SJSA1 (cell line): Measurements from ENCODE around the gene C10orf95. TPM values are rescaled to one million over a fixed set of nuclear protein-coding genes. Genes with fewer than 3 reads are reported as not detected.
"Not testable (repeated sequence)": the region's sequence is repeated elsewhere in the genome, so short reads cannot be mapped to it uniquely, and the experiment has no call there.

Experiments used
- DNase-seq, 2 experiments: peaks; one replicate each; pipeline ENCODE4 v3.0.0-alpha.2; 2015 to 2020; ENCODE audit warnings: low spot score in 2 of 2, low read depth in 1 of 2
- H3K27ac ChIP-seq: fragments of 250-450 bp; sonication (Bioruptor Pico); 2 replicates; pipeline ENCODE4 v1.5.1; 2020; ENCODE audit warnings: mild to moderate bottlenecking, moderate library complexity
- H3K27me3 ChIP-seq: fragments of 250-450 bp; sonication (Bioruptor Pico); replicated peaks from 2 replicates; pipeline ENCODE4 v1.5.1; 2020; ENCODE audit warnings: mild to moderate bottlenecking, moderate library complexity
- H3K36me3 ChIP-seq: fragments of 250-450 bp; sonication (Bioruptor Pico); 2 replicates; pipeline ENCODE4 v1.5.1; 2020; ENCODE audit warnings: mild to moderate bottlenecking
- H3K4me1 ChIP-seq: fragments of 250-450 bp; sonication (Bioruptor Pico); replicated peaks from 2 replicates; pipeline ENCODE4 v1.6.1; 2021; ENCODE audit warnings: mild to moderate bottlenecking
- H3K4me3 ChIP-seq: fragments of 250-450 bp; sonication (Bioruptor Pico); 2 replicates; pipeline ENCODE4 v1.5.1; 2020; ENCODE audit warnings: mild to moderate bottlenecking
- H3K9me3 ChIP-seq: fragments of 250-450 bp; sonication (Bioruptor Pico); replicated peaks from 2 replicates; pipeline ENCODE4 v1.5.1; 2020; ENCODE audit warnings: mild to moderate bottlenecking
- total RNA-seq: library from RNA; depleted of rRNA; stranded (reverse); fragments of >200 nt; shearing (Covaris generic); gene quantifications from 2 replicates; pipeline ENCODE4 v1.2.3, GENCODE V29; 2014; rRNA removed

Gene C10orf95, protein sequence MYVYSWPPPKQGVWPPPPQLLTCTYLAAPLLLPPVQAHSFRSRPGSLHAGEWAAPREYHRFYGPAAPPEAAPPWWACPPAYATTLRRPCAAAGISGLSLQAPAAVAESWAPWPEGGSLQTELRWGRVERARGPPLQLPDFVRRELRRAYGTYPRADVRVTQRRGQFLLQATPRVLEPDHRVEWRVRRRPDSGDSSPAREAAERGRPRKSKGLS
- total RNA-seq: not detected in 2 replicates

DNA sequence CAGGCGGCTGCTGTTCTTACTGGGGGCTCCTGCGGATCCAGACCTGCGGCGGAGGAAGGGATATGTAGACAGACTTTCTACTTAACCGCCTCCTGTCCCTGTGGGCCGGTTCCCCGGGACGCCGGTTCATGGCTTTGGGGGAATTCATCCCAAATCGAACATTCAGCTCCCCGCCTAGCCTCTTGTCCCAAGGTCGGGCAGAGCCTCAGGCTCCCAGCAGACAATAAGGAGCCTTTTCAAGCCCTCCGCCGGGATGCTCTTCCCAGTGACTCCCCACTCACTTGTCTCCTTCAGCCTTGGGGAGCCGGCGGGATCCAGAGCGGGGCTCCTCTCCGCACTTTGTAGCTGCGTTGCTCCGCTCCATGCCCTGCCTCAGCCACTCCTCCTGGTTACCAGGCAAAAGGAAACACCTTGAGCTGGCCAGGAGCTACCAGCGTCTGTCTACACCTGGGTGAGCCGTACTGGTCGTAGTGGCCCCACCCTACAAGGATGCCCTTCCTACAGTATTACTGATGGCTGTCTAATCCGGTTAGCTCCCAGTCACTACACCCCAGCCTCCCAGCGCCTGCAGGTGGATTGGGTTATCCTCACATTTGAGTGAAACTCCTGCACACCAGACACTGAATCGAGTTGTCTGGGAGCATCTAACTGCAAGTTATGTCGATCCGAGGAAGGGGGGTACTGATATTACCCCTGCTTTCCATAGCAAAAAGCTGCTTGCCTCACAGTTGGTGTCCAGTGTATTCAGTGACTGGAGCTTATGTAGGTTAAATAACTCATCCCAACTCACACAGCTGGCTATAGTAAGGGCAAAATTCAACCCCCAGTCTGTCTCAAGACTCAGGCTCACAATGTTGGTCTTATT lies at the start of gene C10orf95:
TSS of gene C10orf95 (minus strand) at position 439 of the 865 bp plus-strand sequence. CDS start 450 bp downstream, outside the sequence.
- no peak for DNase-seq
- Histone ChIP-seq H3K27ac (no peak within 1 kb of the TSS), H3K9me3 (peaks cover 3% of the 10 kb centered on the region; the same call in 1 of the 2 replicates), H3K4me3 (peak within 1 kb of the TSS; percentile 78), H3K27me3 (no peaks in the 10 kb centered on the region), H3K4me1 (peaks cover 48% of the 10 kb centered on the region), H3K36me3 (peaks cover 3% of the 10 kb centered on the region; the same call in 1 of the 2 replicates)

DNA sequence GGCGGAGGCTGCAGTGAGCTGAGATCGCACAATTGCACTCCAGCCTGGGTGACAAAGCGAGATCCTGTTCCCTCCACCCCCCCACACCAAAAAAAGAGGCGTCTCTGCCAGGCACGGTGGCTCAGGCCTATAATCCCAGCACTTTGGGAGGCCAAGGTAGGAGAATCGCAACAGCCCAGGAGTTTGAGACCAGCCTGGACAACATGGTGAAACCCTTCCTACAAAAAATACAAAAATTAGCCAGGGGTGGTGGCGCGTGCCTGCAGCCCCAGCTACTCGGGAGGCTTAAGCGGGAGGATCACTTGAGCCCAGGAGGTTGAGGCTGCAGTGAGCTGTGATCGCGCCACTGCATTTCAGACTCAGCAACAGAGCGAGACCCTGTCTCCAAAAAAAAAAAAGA lies 49.3 kb upstream of the C10orf95 start:
- H3K9me3 ChIP-seq, DNase-seq, H3K27ac ChIP-seq, H3K36me3 ChIP-seq, H3K4me3 ChIP-seq, H3K27me3 ChIP-seq, H3K4me1 ChIP-seq: not testable (repeated sequence)

DNA sequence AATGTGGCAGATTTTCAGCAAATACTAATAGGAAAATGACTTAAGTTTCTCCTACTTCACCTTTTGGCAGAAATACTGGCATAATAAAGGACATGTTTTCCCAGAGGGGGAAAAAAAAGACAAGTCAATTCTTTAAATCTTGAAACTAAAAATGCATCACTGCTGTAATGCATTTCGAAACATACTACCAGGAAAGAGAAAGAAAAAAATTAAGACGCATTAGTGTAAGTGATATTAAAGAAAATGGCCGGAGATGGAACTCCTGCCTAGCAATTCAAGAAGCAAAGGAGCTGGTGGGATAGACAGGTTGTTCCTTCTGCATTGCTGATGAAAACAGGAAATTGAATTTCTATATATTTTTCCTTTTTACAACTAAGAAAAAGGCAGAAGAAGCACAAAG lies 48.0 kb upstream of the C10orf95 start:
- Histone ChIP-seq H3K9me3 (no peaks in the 10 kb centered on the region), H3K4me3 (no peak overlapping the region), H3K36me3 (peaks cover under 1% of the 10 kb centered on the region), H3K27me3 (no peaks in the 10 kb centered on the region), H3K4me1 (peaks cover 9% of the 10 kb centered on the region), H3K27ac (no peak overlapping the region)
- DNase-seq: no peak

DNA sequence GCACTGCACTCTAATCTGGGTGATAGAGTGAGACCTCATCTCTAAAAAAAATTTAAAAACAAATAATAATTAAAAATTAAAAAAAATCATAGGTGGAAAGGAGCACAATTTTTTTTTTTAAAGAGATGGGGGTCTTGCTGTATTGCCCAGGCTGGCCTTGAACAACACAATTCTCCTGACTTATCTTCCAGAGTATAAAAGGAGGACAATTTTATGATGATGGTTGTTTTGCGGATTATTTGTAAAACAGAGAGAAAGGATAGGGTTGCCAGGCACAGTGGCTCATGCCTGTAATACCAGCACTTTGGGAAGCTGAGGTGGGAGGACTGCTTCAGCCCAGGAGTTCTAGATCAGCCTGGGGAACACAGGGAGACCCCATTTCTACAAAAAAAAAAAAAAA lies 46.2 kb upstream of the C10orf95 start:
- H3K4me3 ChIP-seq: no peak overlapping the region
- peaks cover 4% of the 10 kb centered on the region; the same call in 1 of the 2 replicates for H3K4me1 ChIP-seq
- peaks cover 14% of the 10 kb centered on the region for H3K36me3 ChIP-seq
- no peaks in the 10 kb centered on the region for H3K9me3 ChIP-seq
- no peak for DNase-seq
- no peaks in the 10 kb centered on the region for H3K27me3 ChIP-seq
- no peak overlapping the region for H3K27ac ChIP-seq

DNA sequence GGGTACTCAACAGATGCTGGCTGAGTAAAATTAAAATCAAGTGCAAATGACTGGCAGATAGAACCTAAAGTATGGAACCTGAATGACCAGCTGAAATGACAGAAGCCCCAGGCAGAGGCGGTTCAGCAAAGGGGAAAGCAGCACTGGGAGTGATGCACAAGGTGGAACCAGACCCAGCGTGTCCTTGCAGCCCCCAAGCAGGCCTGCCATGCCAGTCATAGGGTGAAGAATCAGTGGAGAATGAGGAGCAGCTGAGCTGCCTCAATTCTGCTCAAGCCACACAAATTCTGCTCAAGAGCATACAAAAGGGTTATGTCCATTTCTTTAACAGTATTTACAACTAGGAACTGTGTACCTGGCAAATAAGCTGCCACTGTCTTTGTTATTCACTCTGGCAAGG lies 42.4 kb upstream of the C10orf95 start:
- H3K4me1 ChIP-seq: no peaks in the 10 kb centered on the region
- H3K4me3 ChIP-seq: no peak overlapping the region
- DNase-seq: no peak
- H3K9me3 ChIP-seq: no peaks in the 10 kb centered on the region
- H3K27me3 ChIP-seq: no peaks in the 10 kb centered on the region
- peaks cover 35% of the 10 kb centered on the region for H3K36me3 ChIP-seq
- no peak overlapping the region for H3K27ac ChIP-seq

DNA sequence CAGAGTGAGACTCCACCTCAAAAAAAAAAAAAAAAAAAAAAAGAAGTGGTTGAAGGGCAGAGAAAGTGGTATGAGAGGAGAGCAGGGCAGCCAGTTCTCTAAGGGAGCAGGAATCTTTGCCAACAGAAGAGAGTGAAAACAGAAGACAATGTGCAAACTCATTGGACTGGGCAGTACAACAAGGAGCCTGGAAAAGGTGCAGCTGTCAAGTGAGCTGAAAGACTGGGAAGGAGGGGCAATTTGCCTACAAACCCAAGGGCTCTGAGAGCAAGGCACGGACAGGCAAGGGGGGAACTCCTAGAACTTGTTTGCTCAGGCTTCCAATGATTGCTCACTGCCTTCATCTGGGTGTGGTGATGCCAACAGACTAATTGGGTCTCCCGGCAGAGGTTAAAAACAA lies 41.6 kb upstream of the C10orf95 start:
- H3K4me1 ChIP-seq: no peaks in the 10 kb centered on the region
- no peak for DNase-seq
- no peak overlapping the region for H3K4me3 ChIP-seq
- H3K27ac ChIP-seq: no peak overlapping the region
- H3K27me3 ChIP-seq: no peaks in the 10 kb centered on the region
- H3K36me3 ChIP-seq: peaks cover 43% of the 10 kb centered on the region
- H3K9me3 ChIP-seq: no peaks in the 10 kb centered on the region

DNA sequence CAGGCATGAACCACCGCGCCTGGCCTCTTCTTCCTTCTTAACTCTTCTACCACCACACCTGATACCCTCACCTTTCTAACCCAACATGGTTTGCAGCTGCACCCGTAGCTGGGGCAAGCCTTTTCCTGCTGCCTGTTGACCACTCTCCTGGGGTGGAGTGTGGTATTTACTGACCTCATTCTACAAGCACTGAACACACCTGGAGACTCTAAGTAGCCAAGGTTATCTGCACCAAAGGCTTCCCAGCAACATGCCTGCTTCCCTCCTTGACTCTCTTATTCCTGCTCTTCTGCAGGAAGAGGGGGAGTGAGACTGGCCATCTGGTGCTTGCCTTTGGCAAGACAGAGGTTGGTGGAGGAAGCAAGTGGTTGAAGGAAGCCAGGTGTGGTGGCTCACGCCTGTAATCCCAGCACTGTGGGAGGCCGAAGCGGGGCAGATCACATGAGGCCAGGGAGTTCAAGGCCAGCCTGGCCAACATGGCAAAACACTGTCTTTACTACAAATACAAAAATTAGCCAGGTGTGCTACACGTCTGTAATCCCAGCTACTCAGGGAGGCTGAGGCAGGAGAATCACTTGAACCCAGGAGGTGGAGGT lies 41.1 kb upstream of the C10orf95 start:
- H3K4me1 ChIP-seq: no peaks in the 10 kb centered on the region
- H3K36me3 ChIP-seq: peaks cover 48% of the 10 kb centered on the region
- H3K4me3 ChIP-seq: no peak overlapping the region
- no peak overlapping the region for H3K27ac ChIP-seq
- no peaks in the 10 kb centered on the region for H3K9me3 ChIP-seq
- no peaks in the 10 kb centered on the region for H3K27me3 ChIP-seq
- no peak for DNase-seq

DNA sequence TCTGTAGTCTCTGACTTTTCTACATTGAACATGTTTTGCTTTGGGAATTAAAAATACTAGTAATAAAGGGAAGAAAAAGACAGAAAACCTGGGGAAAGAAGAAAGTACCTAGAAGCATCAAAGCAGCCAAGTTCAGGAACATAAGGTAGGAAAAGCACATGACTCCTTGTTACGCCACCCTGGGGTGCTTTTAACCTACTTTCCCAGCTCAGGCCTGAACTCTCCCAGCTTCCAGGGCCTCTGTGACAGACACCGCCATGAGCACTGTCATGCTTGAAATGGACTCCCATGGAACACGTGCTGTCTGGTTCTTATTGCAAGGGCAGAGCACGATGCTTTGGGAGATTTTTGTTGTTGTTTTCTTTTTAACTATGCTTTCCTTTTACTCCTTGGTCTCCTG lies 39.8 kb upstream of the C10orf95 start:
- H3K27me3 ChIP-seq: no peaks in the 10 kb centered on the region
- no peaks in the 10 kb centered on the region for H3K9me3 ChIP-seq
- no peaks in the 10 kb centered on the region for H3K4me1 ChIP-seq
- no peak for DNase-seq
- peaks cover 58% of the 10 kb centered on the region for H3K36me3 ChIP-seq
- no peak overlapping the region for H3K4me3 ChIP-seq
- no peak overlapping the region for H3K27ac ChIP-seq

DNA sequence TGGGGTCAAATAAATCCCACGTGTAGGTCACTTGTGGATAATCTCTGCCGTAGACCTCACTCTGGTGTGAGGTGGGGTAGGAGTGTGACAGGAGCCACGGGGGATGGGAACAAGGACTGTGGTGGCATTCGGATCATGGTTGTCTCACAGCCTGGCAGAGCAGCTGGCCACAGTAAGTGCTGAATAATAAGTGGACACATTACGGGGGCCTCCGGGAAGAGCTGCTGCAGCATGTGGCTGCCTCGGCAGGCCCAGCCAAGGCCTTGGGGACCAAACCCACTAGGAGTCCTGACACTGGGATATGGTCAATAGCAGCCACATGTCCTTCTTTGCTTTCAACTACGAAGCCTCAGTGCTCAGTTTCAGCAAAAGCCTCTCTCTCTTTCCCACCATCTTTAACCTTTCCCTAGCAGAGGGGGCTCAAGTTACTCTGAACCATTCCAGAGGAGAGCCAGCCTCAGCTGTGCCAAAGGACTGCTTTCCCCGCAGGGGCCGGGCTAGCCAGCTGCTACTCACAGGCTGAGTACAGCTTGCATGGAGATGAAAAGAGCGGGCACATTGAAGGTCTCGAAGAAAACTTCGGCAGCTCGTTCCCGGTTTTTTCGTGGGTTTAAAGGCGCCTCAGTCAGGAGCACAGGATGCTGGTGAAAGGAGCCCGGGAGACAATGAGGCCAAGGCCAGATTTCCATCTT lies 33.9 kb upstream of the C10orf95 start:
- Histone ChIP-seq H3K4me1 (no peaks in the 10 kb centered on the region), H3K27ac (no peak overlapping the region), H3K4me3 (no peak overlapping the region), H3K27me3 (no peaks in the 10 kb centered on the region), H3K36me3 (peaks cover 91% of the 10 kb centered on the region), H3K9me3 (no peaks in the 10 kb centered on the region)
- no peak for DNase-seq

DNA sequence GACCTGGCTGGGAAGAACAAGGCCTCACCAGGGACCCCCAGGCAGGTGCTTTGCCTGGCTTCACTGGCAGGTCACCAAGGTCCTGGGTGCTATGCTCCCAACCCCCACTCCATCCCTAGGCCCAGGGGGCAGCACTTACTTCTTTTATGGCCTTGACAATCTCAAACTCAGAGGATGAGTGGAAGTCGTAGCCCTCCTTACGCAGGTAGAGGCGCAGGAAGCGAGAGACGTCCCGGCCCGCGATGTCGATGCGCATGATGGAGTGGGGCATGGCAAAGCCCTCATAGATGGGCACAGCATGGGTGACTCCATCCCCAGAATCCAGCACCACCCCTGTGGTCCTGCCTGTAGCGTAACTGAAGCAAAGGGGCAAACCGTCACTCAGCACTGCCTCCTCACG lies 32.7 kb upstream of the C10orf95 start:
- peaks cover 93% of the 10 kb centered on the region for H3K36me3 ChIP-seq

DNA sequence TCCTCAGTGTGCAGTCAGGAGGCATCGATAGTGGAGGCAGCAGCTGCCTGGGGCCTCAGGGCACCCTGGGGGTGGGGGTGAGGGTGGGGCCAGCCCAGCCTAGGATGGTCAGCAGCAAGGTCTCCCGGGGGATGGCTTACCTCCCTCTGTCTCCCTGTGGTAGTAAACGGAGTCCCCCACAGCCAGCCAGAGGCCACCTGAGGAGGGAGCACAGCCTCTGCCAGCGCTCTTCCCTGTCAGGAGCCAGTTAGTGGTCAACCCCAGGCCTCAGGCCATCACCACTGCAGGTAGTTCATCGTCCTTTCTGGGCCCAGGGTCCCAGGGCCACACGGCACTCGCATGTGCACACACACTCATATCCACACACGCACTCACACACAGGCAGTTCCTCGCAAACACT lies 29.1 kb upstream of the C10orf95 start:
- no peak for DNase-seq
- no peaks in the 10 kb centered on the region for H3K4me1 ChIP-seq
- H3K4me3 ChIP-seq: no peak overlapping the region
- no peaks in the 10 kb centered on the region for H3K9me3 ChIP-seq
- no peaks in the 10 kb centered on the region for H3K27me3 ChIP-seq
- no peak overlapping the region for H3K27ac ChIP-seq
- H3K36me3 ChIP-seq: peaks cover 65% of the 10 kb centered on the region

More for the DNA sequence above, 32.7 kb upstream of the C10orf95 start:
- no peaks in the 10 kb centered on the region for H3K9me3 ChIP-seq
- H3K4me1 ChIP-seq: no peaks in the 10 kb centered on the region
- no peaks in the 10 kb centered on the region for H3K27me3 ChIP-seq
- H3K4me3 ChIP-seq: no peak overlapping the region
- no peak for DNase-seq
- H3K27ac ChIP-seq: no peak overlapping the region

DNA sequence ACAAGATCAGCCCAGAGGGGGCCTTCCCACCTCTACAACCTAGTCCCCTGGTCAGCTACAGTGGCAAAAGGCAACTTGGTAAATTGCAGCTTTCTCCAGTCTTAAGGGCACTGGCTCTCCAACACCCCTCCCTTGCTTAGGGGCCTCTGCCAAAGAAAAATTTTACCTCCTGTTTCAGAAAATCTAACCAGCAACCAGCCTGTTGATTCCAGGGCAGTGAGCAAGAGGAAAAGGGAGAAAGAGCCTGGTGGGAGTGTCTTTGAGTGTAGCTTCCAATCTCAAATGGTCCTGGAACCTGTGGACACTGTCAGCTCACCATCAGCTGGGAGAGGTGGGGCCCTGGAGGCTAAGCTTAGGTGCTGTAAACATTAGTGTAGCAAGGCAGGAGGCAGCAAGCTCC lies 28.3 kb upstream of the C10orf95 start:
- peaks cover 58% of the 10 kb centered on the region for H3K36me3 ChIP-seq
- no peaks in the 10 kb centered on the region for H3K4me1 ChIP-seq
- H3K9me3 ChIP-seq: no peaks in the 10 kb centered on the region
- DNase-seq: no peak
- H3K27me3 ChIP-seq: no peaks in the 10 kb centered on the region
- no peak overlapping the region for H3K4me3 ChIP-seq
- no peak overlapping the region for H3K27ac ChIP-seq

DNA sequence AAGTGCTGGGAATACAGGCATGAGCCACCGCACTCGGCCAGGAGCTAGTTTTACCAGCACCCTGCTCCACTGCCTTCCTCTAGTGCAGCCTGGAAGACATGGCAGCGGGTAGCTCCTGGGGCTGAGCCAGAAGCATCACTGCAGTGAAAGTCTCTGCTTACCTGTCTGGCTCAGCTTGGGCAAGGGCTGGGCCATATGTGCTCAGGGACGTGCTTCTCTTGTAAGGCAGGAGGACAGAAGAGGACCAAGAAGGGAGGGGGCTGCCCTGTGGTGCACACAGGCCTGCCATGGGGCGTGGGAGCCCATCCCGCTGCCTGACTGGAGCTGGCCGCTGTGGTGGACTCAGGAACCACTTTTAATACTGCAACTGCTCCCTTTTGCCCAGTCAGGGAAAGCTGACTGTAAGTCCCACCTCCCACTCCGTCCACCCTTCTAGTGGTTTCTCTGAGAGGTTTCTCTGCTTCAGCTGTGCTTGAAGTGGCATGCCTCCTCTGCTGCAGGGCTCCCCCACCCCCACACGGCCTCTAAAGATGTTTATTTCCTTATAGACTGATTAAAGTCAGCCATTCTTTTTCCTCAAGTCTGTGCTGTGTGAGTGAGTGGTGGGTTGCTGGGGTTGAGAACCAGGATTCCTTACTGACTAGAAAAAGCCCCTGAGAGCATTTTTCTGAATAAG lies 25.3 kb upstream of the C10orf95 start:
- no peak overlapping the region for H3K4me3 ChIP-seq
- H3K4me1 ChIP-seq: no peaks in the 10 kb centered on the region
- H3K27me3 ChIP-seq: no peaks in the 10 kb centered on the region
- H3K27ac ChIP-seq: no peak overlapping the region
- DNase-seq: no peak
- peaks cover 27% of the 10 kb centered on the region for H3K36me3 ChIP-seq
- no peaks in the 10 kb centered on the region for H3K9me3 ChIP-seq
